Measurements from ENCODE around the gene SEMA6D.

DNA sequence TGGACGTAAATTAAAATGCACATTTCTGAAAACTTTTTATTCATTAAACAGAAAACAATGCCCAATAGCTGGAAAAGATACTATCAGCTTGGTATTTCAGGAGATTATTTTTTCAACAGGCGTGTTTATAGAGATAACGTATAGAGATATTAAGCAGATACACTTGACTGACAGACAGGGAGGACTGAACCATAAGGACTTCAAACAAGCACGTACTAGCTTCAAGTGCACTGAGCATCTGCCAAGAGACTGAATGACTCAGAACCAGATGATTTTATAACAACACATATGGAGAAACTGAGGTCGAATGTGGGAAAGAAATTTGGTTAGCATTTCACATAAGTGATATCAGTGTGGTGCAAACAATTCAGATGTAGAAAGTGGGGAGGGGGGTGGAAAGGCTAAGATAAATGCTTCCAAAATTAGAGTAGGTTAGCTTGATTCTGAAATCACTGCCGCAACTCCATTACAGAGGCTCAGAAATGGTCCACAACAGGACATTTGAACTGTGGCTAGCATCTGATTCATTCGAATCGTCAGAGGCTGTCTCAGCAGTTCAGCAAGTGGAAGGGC lies 103.5 kb downstream of the SEMA6D start:
- TF ChIP-seq, protein P1, sequence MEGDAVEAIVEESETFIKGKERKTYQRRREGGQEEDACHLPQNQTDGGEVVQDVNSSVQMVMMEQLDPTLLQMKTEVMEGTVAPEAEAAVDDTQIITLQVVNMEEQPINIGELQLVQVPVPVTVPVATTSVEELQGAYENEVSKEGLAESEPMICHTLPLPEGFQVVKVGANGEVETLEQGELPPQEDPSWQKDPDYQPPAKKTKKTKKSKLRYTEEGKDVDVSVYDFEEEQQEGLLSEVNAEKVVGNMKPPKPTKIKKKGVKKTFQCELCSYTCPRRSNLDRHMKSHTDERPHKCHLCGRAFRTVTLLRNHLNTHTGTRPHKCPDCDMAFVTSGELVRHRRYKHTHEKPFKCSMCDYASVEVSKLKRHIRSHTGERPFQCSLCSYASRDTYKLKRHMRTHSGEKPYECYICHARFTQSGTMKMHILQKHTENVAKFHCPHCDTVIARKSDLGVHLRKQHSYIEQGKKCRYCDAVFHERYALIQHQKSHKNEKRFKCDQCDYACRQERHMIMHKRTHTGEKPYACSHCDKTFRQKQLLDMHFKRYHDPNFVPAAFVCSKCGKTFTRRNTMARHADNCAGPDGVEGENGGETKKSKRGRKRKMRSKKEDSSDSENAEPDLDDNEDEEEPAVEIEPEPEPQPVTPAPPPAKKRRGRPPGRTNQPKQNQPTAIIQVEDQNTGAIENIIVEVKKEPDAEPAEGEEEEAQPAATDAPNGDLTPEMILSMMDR (IDR thresholded peaks at IDR 0.05; ENCODE audit: insufficient read depth, low read length), result no peak
- TF ChIP-seq GABPA (IDR thresholded peaks at IDR 0.05; ENCODE audit: low read depth) (no peak), POLR2AphosphoS5 (IDR thresholded peaks at IDR 0.05; ENCODE audit: low read depth) (no peak)
- TF ChIP-seq, protein P2, sequence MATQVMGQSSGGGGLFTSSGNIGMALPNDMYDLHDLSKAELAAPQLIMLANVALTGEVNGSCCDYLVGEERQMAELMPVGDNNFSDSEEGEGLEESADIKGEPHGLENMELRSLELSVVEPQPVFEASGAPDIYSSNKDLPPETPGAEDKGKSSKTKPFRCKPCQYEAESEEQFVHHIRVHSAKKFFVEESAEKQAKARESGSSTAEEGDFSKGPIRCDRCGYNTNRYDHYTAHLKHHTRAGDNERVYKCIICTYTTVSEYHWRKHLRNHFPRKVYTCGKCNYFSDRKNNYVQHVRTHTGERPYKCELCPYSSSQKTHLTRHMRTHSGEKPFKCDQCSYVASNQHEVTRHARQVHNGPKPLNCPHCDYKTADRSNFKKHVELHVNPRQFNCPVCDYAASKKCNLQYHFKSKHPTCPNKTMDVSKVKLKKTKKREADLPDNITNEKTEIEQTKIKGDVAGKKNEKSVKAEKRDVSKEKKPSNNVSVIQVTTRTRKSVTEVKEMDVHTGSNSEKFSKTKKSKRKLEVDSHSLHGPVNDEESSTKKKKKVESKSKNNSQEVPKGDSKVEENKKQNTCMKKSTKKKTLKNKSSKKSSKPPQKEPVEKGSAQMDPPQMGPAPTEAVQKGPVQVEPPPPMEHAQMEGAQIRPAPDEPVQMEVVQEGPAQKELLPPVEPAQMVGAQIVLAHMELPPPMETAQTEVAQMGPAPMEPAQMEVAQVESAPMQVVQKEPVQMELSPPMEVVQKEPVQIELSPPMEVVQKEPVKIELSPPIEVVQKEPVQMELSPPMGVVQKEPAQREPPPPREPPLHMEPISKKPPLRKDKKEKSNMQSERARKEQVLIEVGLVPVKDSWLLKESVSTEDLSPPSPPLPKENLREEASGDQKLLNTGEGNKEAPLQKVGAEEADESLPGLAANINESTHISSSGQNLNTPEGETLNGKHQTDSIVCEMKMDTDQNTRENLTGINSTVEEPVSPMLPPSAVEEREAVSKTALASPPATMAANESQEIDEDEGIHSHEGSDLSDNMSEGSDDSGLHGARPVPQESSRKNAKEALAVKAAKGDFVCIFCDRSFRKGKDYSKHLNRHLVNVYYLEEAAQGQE (IDR thresholded peaks at IDR 0.05; ENCODE audit: insufficient replicate concordance, low read depth), result no peak

Data from HL-60 (cell line).